HT-29 (cell line): ENCODE measurements around the gene ACRBP. TPM values are rescaled to one million over a fixed set of nuclear protein-coding genes. Genes with fewer than 3 reads are reported as not detected.

ENCODE experiments used
- DNase-seq: peaks from one replicate; pipeline ENCODE4 v3.0.0-alpha.2; 2015; ENCODE audit warnings: low spot score
- total RNA-seq: library from RNA; depleted of rRNA; stranded (reverse); fragments of >200 nt; shearing (Covaris generic); gene quantifications from 2 replicates; pipeline ENCODE4 v1.2.3, GENCODE V29; 2014

The ACRBP gene
- total RNA-seq, 1 experiment from 2014 or later, result 0.31 TPM

DNA sequence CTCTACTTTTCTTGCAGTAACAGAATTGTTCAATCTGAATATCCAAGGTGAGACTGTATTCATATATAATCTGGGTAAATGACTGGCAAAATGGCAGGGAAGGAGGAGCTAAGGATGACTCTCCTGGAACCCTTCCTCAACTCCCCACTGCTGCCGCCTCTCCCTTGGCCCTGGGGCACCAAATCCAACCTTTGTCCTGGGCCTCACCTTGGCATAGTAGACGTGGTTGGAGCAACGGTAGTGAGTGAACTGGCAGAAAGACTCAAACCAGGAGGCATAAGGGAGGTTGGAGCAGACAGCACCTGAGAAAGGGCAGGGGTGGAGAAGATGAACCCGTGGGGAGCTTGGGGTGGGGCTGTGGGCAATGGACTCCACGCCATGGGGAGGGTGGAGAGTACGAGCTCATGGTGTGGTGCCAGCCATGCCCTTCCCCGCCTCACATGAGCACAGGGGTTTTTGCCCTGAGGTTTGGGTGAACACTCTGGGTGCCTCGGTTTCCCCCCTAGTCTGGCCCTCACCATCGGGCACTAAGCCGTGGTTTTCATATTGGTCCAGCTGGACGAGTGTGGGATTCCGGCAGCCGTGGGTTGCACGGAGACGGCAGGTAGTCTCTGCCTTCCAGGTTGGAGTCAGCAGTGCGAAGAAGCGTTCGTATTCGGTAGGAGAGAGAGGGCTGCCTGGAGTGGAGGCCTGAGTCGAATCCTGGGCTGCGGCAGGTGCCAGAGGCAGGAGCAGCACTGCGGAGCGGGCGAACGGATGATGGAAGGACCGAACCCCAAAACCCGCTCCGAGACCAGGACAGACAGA lies 753 bp downstream of the ACRBP start:
- no peak for DNase-seq

GRCh38 chr12:6644903-6645302 lies 2.3 kb downstream of the ACRBP start:
- no peak for DNase-seq

DNA sequence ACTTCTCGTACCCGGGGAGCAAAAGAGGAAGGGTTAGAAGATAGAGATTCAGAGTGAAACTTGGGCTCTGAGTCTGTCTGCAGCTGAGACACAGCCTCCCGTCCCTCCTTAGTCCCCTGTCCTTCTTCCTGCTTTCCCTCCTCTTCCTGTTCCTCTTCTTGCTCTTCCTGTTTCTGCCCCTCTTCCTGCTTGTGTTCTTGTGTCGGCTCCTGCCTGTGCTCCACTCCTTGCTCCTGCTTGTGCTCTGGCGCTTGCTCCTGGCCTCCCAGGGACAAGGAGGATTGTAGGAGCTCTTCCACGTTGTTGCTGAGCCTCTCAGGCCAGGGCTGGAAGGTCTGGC lies 3.0 kb downstream of the ACRBP start:
- DNase-seq, result no peak

DNA sequence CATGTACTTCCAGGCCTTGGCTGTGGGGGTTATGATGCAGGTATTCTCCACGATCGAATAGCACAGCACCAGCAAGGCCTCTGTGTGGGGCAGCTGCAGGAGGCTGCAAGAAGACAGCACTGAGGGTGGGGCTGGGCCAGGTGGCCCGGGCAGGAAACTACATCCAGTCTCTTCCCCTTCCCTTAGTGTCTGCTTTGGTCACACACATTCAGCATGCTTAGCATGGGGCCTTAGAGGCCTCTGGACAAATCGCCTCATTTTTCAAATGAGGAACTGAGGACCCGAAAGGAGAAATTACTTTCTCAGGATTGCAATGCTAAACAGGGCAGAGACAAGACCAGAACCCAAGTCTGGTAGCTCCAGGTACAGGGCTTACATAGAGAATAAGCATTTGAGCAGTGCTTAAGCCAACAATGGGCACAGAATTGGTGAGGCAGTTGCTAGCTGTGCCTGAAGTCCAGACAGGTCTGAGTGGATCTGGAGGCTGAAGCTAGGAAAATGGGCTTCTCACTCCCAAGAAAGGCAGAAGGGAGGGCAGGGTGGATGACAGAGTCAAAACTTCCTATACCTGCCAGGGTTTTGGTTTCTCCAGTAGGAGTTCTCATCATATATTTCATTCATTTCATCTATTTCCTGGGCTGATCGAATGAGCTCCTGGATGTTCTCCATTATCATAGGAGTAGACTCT lies 3.5 kb downstream of the ACRBP start:
- DNase-seq, result no peak

- DNase-seq, result no peak
Observed at GRCh38 chr12:6641131-6641530, 6.1 kb downstream of the ACRBP start.

DNA sequence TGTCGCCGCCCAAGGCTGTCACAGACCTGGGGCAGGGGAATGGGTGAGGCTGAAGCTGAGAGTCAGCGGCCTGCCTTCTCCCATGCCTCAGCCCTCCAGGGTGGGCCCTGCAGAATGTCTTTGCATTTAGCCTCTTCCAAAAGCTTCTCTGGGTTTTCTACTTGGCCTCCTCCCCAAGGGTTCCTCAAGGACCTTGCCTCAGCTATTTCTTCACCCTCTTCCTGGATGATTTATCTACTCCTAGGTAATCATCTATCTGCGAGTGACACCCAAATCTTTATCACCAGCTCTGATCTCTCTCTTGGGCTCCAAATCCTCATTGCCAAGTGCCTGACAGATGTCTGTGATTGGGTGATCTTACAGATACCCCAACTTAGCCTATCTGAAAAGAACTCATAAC lies 6.7 kb downstream of the ACRBP start:
- DNase-seq, result no peak

DNA sequence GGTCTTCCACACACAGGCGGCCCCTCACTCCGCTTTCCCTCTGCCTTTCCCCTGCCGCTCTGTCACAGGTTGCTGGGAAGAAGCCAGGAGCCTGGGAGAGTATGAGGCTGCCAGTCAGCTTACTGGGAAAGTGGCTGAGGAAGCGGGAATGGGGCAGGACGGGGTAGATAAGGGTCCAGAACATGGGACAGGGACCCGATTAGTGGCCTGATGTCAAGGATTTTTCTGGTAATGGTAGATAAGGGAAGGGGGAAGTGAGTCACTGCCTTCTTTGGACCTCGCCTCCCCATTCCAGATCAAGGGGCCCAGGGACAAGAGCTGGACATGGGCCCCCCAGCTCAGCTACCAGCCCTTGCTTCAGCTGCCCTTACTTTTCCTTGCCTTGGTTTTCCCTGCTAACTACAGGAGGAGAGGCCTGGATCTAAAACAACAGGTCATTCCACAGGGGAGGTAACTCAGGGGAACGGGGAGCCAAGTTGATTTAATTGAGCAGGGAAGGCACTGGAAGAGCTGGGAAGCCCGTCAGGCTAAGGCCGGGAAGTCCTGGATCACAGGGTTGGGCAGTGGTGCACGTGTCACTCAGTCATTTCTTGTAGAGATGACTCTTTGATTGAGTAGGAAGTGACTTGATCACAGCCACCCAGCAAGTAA lies 8.0 kb downstream of the ACRBP start:
- DNase-seq, result no peak

- no peak for DNase-seq
Observed at GRCh38 chr12:6638305-6638704, 8.9 kb downstream of the ACRBP start.

DNA sequence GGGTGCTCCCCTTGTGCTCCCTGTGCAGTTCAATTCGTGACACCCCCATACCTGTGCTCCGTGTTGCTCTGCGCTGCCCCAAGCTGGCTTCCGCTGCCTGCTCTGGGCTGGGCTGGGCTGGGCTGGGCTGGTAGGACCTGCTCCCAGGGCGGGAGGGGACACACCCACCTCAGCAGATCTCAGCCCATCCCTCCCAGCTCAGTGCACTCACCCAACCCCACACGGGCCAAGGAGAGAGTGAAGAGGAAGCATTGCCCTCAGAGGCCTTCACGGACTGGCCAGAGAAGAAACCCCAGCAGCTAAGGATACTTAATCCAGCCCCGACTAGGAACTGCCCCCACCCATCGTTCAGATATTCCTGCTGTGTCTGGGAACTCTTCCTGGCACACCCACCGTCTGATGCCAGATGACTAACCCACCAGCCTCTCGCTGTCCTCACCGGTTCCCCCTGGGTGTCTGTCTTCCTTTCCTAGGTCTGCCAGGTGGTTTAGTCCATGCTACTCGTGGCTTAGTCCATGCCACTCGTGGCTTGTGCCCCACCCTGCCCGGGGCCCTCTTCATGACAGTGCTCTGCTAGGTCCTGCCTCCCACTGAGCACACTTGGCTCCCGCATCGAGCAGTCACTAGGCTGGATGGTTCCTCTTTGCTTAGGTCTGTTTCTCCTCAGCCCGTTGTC lies 11.2 kb downstream of the ACRBP start, which contains the start of gene LPAR5:
TSS of gene LPAR5 (minus strand) at position 104 of the 676 bp plus-strand sequence. CDS start 14,711 bp downstream, outside the sequence.
- DNase-seq, result peak; percentile 16

GRCh38 chr12:6635375-6635855 lies 11.8 kb downstream of the ACRBP start:
- DNase-seq, result no peak

DNA sequence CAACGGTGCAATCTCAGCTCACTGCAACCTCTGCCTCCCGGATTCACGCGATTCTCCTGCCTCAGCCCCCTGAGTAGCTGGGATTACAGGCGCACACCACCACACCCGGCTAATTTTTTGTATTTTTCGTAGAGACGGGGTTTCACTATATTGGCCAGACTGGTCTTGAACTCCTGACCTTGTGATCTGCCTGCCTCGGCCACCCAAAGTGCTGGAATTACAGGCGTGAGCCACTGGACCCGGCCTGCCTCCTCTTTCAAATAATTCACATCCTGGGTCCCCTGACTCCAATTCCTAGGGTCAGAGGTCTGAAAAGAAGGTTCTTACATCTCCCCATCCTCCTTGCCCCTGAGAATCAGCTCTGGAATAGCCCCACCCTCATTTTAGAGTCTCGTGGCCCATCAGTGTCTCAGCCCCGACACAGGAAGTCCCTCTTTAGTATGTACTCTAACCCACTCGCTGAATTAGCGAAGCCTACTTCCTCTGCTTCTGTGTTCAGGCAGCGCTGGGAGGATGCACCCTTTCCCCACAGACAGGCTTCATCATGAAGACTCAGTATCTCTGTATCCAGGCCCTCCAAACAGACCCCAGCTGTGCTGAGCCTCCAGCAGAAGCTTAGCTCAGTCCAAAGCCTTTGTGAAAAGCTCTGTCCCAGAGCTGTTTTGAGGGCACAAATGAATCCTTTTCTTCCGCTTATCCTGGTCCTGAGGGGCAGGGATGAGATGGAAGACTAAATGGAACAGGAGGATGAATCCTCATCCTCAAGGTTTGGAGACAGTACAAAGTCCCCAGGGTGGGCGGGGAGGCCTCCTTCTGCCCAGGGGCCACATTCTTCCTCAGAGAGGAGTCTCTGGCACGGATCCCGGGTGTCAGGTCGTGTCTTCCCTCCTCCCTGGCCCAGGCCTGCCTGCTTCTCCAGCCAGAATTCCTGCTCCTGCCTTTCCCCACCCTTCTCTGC lies 14.9 kb downstream of the ACRBP start:
- no peak for DNase-seq

DNA sequence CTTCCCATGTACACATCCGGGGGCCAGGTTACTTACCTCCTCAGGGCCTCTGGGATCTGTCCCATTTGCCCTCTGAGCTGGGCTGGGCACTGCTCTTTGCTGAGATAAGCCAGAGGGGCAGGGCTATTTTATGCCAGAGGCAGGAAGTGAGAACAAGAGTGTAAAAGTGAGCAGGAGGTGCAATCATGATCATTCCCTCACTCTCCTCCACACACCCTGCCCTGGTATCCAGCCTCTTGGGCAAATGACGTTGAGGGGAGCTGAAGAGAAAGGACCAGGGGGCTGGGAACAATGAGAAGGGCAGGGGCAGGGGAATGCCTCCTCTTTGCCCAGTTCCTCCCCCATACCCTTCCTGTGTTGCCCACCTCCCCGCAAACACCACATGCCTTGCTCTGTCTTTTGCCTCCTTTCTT lies 15.7 kb downstream of the ACRBP start:
- DNase-seq, result no peak

- DNase-seq, result no peak
Observed at GRCh38 chr12:6630736-6631135, 16.5 kb downstream of the ACRBP start.

DNA sequence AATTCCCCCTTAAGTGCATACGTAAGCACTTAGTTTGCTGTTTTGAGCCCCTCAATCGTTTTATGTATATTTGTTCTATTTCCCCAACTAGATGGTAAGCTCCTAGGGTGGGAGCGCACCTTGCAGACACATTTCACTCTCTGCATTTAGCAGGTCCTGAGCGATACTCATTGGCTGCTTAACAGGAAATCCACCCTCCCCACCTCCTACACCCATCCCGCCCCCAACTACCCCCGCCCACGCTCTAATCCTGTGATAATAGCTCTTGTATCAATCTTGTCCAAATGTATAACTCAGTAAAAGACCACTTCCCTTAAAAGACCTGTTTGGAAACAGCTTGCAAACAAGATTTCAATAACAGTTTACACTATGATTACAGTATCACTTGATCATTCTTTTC lies 19.6 kb downstream of the ACRBP start:
- DNase-seq, result no peak

DNA sequence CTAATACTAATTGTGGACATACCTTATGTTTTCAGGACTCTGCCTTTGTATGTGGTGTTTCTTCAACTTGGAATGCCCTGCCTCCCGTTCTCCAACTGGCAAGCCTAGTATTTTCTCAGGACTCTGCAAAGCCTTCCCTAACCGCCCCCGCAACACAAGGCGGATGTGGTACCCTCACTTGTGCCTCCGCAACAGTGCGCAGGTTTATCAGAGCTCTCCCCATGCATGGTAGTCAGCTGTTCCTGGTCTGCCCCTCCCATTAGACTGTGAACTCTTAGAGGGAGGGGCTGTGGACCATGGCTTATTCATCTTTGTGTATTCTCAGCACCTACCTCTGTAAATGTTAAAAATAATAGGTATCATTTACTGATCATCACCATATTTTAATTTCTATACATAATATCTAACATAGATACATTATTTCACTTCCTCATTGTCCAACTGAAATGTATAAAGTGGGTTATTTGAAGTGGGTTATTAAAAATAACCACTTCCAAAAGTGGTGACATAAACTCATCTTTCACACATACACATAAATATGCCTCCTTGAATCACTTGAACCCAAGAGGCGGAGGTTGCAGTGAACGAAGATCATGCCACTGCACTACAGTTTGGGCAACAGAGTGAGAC lies 20.5 kb downstream of the ACRBP start:
- DNase-seq, result no peak

- DNase-seq, result no peak
Observed at GRCh38 chr12:6620885-6621274, 26.4 kb downstream of the ACRBP start.

DNA sequence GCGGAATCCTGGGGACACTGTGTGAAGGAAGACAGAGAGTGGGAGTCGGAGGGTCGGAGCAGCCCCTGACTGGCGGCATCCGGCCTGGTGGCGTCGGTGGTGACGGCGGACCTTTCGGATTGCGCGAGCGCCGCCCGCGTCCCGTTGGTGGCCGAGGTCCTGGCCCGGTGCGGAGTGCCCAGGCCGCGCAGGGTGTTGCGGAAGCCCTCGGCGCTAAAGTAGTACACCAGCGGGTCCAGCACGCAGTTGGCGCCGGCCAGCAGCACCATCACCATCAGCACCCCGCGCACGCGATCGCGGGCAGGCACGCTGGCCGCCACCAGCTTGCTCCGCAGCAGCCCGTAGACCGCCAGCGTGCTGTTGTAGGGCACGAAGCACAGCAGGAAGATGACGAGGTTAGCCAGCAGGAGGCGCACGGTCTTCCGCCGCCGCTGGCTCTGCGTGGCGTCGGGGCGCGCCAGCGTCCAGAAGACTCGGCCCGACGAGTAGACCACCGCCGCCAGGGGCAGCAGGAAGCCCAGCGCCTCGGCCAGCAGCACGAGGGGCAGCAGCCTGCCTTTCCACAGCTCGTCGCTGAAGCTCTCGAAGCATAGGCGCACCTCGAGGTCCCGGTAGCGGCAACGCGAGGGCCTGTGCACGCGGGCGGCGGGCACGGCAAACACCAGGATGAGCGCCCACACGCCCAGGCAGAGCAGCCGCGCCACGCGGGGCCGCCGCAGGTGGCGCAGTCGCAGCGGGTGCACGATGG lies 26.9 kb downstream of the ACRBP start:
- no peak for DNase-seq

GRCh38 chr12:6618483-6619225 lies 28.6 kb downstream of the ACRBP start:
- DNase-seq, result no peak

- no peak for DNase-seq
Observed at GRCh38 chr12:6615802-6616201, 31.4 kb downstream of the ACRBP start.
